OCI-LY3 (cell line): ENCODE data around the gene XPO6.

Experiments
- CTCF ChIP-seq: fragments of 200-600, 300-600 bp; sonication (generic); IDR thresholded peaks from 2 replicates; pipeline ENCODE4 v1.5.1; 2014; ENCODE audit warnings: antibody characterized with exemption, low read length, low read depth
- EZH2phosphoT487 ChIP-seq: fragments of 200-600 bp; shearing (Covaris generic); IDR thresholded peaks from 2 replicates; pipeline ENCODE4 v1.6.1; 2018; ENCODE audit warnings: antibody characterized with exemption, mixed run types, low read depth

- TF ChIP-seq CTCF (no peak), EZH2phosphoT487 (no peak)
Observed at GRCh38 chr16:28085389-28086171, 126.2 kb downstream of the XPO6 start.
